DOHH2 (cell line): ENCODE results near the gene TANC1.
"Not testable (repeated sequence)": the region's sequence is repeated elsewhere in the genome, so short reads cannot be mapped to it uniquely, and the experiment has no call there.

Source experiments
- H3F3A ChIP-seq: fragments of 200-600 bp; sonication (generic), shearing (Covaris generic); 2 replicates; pipeline ENCODE4 v1.6.0; 2016; ENCODE audit warnings: antibody characterized with exemption, mild to moderate bottlenecking; ENCODE audit not compliant: control insufficient read depth, insufficient read depth
- H3K27ac ChIP-seq: fragments of 200-600 bp; sonication (generic); 2 replicates; pipeline ENCODE4 v1.5.1; 2014; ENCODE audit warnings: low read depth, mild to moderate bottlenecking, low read length, moderate library complexity
- H3K27me3 ChIP-seq: fragments of 200-600 bp; sonication (generic); 2 replicates; pipeline ENCODE4 v1.6.1; 2014; ENCODE audit warnings: mild to moderate bottlenecking, low read length, mixed read lengths; ENCODE audit not compliant: control insufficient read depth
- H3K36me3 ChIP-seq: fragments of 200-600 bp; sonication (generic); 2 replicates; pipeline ENCODE4 v1.6.1; 2014; ENCODE audit warnings: mild to moderate bottlenecking, low read length, moderate library complexity, mixed read lengths; ENCODE audit not compliant: control insufficient read depth
- H3K4me1 ChIP-seq: fragments of 200-600 bp; sonication (generic); 2 replicates; pipeline ENCODE4 v1.6.1; 2014; ENCODE audit warnings: mild to moderate bottlenecking, low read length, mixed read lengths; ENCODE audit not compliant: control insufficient read depth
- H3K4me2 ChIP-seq: fragments of 200-600 bp; sonication (generic); 2 replicates; pipeline ENCODE4 v1.6.0; 2014; ENCODE audit warnings: mild to moderate bottlenecking, low read length, moderate library complexity
- H3K4me3 ChIP-seq: fragments of 200-600 bp; sonication (generic); 2 replicates; pipeline ENCODE4 v1.5.1; 2014; ENCODE audit warnings: mild to moderate bottlenecking, low read length, mixed read lengths
- H3K79me2 ChIP-seq: fragments of 200-600 bp; sonication (generic); 2 replicates; pipeline ENCODE4 v1.6.1; 2014; ENCODE audit warnings: mild to moderate bottlenecking, low read length, mixed read lengths; ENCODE audit not compliant: control insufficient read depth
- H3K9me2 ChIP-seq: fragments of 200-600 bp; sonication (generic); replicated peaks from 2 replicates; pipeline ENCODE4 v1.6.1; 2014; ENCODE audit warnings: mild to moderate bottlenecking, low read length, mixed read lengths; ENCODE audit not compliant: control insufficient read depth
- H3K9me3 ChIP-seq: fragments of 200-600 bp; sonication (generic); 2 replicates; pipeline ENCODE4 v1.6.1; 2014; ENCODE audit warnings: antibody characterized with exemption, low read length, mixed read lengths; ENCODE audit not compliant: control insufficient read depth, insufficient read depth
- H4K20me1 ChIP-seq: fragments of 200-600 bp; sonication (generic); 2 replicates; pipeline ENCODE4 v1.6.0; 2014; ENCODE audit warnings: low read depth, mild to moderate bottlenecking, antibody characterized with exemption, low read length, moderate library complexity; ENCODE audit not compliant: control insufficient read depth, insufficient read depth
- EZH2phosphoT487 ChIP-seq: fragments of 200-600 bp; sonication (generic); IDR thresholded peaks from 2 replicates; pipeline ENCODE4 v1.6.1; 2017; ENCODE audit warnings: borderline replicate concordance, mild to moderate bottlenecking, antibody characterized with exemption, low read length, moderate library complexity, mixed read lengths
- TF ChIP-seq, protein P1 (sequence below): fragments of 200-600 bp; sonication (generic); IDR thresholded peaks from one replicate; pipeline ENCODE4 v1.5.1; 2014; ENCODE audit warnings: antibody characterized with exemption, mild to moderate bottlenecking, low read depth, low read length; ENCODE audit not compliant: poor library complexity, severe bottlenecking

The TANC1 gene

DNA sequence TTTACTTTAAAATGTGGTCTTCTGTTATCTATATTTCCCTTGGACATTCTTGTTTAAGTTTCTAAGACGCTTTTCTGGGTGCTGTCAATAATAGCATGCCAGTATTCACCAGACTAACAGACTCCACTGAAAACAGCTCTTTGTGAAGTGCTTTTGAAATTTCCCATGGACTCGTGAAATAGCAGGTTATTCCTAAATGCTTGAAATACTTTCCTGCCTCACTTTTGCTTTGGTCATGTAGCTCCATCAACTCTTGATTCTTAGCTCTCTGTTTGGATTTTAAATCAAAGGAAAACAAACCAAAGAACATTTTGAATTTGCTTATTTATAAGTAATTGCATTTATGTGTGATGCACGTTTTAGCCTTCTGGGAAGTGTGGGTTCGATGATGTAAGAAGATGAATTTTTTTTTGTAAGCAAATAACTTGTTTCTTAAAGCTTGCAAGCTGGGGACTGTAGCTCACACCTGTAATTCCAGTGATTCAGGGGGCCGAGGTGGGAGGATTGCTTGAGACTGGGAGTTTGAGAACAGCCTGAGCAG lies 170.3 kb downstream of the TANC1 start:
- H3K4me1 ChIP-seq, result no peaks in the 10 kb centered on the region
- H3K4me3 ChIP-seq, result no peak overlapping the region
- H3K27ac ChIP-seq, result no peak overlapping the region
- no peaks in the 10 kb centered on the region for H3F3A ChIP-seq
- no peak overlapping the region for H3K4me2 ChIP-seq
- no peaks in the 10 kb centered on the region for H4K20me1 ChIP-seq
- H3K9me2 ChIP-seq, result no peaks in the 10 kb centered on the region
- H3K36me3 ChIP-seq, result no peaks in the 10 kb centered on the region
- no peaks in the 10 kb centered on the region for H3K9me3 ChIP-seq
- TF ChIP-seq, protein P1, sequence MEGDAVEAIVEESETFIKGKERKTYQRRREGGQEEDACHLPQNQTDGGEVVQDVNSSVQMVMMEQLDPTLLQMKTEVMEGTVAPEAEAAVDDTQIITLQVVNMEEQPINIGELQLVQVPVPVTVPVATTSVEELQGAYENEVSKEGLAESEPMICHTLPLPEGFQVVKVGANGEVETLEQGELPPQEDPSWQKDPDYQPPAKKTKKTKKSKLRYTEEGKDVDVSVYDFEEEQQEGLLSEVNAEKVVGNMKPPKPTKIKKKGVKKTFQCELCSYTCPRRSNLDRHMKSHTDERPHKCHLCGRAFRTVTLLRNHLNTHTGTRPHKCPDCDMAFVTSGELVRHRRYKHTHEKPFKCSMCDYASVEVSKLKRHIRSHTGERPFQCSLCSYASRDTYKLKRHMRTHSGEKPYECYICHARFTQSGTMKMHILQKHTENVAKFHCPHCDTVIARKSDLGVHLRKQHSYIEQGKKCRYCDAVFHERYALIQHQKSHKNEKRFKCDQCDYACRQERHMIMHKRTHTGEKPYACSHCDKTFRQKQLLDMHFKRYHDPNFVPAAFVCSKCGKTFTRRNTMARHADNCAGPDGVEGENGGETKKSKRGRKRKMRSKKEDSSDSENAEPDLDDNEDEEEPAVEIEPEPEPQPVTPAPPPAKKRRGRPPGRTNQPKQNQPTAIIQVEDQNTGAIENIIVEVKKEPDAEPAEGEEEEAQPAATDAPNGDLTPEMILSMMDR, result no peak
- TF ChIP-seq EZH2phosphoT487, result no peak
- H3K79me2 ChIP-seq, result no peaks in the 10 kb centered on the region
- H3K27me3 ChIP-seq, result 0 out of 2 replicates have a peak, but pooled peaks cover 3% of the 10 kb centered on the region

DNA sequence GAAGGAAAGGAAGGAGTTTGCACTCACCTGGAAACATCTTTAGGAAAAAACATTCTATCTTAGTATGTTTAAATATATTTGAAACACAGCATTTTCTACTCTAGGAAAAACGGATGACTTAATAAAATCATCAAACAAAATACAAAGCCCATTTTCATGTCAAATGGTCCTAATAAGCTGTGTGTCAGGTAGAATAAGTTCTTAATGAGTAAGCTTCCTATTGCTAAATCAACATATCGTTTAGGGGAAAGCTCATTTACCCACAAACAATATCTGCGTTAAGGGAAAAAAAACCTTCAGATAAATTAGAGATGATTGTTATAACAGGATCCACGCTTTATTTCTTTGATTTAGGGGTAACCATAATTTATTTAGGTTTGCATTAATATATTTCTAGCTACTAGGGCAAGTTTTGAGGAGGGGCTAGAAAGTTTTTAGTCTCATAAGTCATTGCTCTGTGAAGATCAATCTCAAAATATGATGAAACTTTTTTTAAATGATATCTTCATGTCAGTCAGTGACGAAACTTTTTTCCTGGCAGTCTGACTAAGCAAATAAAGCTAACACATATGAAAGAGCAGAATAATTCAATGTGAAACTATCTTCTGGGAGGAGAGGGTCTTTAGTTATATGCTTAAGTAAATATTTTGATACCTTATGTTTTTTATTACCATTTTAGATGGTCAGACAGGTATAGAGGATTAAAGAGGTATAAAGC lies 170.9 kb downstream of the TANC1 start:
- Histone ChIP-seq H3K4me3 (no peak overlapping the region), H3K4me2 (no peak overlapping the region), H3K4me1 (no peaks in the 10 kb centered on the region), H3K9me3 (no peaks in the 10 kb centered on the region), H3K79me2 (no peaks in the 10 kb centered on the region), H3K27ac (no peak overlapping the region), H3F3A (no peaks in the 10 kb centered on the region), H3K36me3 (no peaks in the 10 kb centered on the region), H4K20me1 (no peaks in the 10 kb centered on the region), H3K27me3 (0 out of 2 replicates have a peak, but pooled peaks cover 3% of the 10 kb centered on the region), H3K9me2 (no peaks in the 10 kb centered on the region)
- TF ChIP-seq EZH2phosphoT487, result no peak
- TF ChIP-seq, protein P1, result no peak

GRCh38 chr2:159140070-159140769 lies 171.8 kb downstream of the TANC1 start:
- H3K4me2 ChIP-seq, result no peak overlapping the region
- H3F3A ChIP-seq, result no peaks in the 10 kb centered on the region
- H3K4me3 ChIP-seq, result no peak overlapping the region
- no peaks in the 10 kb centered on the region for H3K4me1 ChIP-seq
- H4K20me1 ChIP-seq, result no peaks in the 10 kb centered on the region
- H3K9me2 ChIP-seq, result no peaks in the 10 kb centered on the region
- H3K27me3 ChIP-seq, result peaks cover 3% of the 10 kb centered on the region; the same call in 1 of the 2 replicates
- no peak overlapping the region for H3K27ac ChIP-seq
- H3K36me3 ChIP-seq, result no peaks in the 10 kb centered on the region
- H3K9me3 ChIP-seq, result no peaks in the 10 kb centered on the region
- H3K79me2 ChIP-seq, result no peaks in the 10 kb centered on the region
- TF ChIP-seq, protein P1, result no peak
- TF ChIP-seq EZH2phosphoT487, result no peak

DNA sequence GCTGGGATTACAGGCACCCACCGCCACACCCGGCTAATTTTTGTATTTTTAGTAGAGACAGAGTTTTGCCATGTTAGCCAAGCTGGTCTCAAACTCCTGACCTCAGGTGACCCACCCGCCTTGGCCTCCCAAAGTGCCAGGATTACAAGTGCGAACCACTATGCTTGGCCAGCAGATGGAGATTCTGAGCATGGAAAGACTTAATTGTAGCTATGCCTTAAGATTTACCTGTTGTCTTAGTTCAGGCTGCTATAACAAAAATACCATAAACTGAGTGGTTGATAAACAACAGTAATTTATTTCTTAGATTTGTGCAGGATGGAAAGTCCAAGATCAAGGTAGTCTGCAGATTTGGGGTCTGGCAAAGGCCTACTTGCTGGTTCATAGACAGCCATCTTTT lies 172.4 kb downstream of the TANC1 start:
- H3F3A ChIP-seq, H3K27me3 ChIP-seq, H3K4me1 ChIP-seq, H3K4me2 ChIP-seq, H4K20me1 ChIP-seq, H3K79me2 ChIP-seq, H3K9me3 ChIP-seq, H3K27ac ChIP-seq, H3K4me3 ChIP-seq, H3K36me3 ChIP-seq, H3K9me2 ChIP-seq: not testable (repeated sequence)
